ENCODE data around the gene CAMK2N1. TPM values are rescaled to one million over a fixed set of nuclear protein-coding genes. Genes with fewer than 3 reads are reported as not detected.

Gene CAMK2N1
- total and polyA plus RNA-seq, 11 donors: 3.8 to 10.0 (median 6.8) TPM

DNA sequence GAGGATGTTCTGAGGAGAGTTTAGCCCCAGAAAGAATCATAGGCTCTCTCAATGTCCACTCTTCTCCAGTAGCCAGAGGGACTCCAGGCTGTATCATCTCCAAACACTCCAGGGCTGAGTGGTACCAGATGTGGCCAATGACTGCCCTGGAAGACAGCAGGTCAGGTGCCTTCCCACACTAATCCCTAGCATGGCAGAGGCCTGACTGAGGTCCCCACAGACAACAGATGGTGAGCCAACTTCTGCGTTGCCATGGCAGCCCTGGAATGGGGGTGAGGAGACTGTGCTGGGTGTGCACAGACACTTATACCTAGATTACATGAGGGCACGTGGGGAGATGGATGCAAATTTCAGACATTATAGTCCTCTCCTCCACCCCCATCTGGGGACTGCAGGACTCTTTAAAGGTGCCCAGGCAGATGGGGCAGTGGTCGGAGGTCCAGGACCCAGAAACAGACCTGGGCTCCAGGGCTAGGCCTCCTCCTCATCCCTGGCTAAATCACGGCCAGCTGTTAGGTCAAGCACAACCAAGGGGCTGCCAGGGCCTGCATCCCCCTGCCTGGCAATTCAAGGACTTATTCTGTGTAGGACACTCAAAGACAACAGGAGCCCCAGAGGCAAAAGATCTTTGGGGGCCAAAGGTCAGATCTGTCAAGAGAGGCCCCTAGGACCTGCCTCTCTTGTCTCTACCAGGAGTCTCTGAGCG, 42.9 kb downstream of the CAMK2N1 start:
- no peaks in the 10 kb centered on the region for H3K4me1 ChIP-seq
- DNase-seq: no peak
- H3K9me3 ChIP-seq: no peaks in the 10 kb centered on the region
- no peak for ATAC-seq
- intact Hi-C loops (cut with DNase I): no loop called here
- H3K27me3 ChIP-seq: peaks cover 0 to 5% (median 0%) of the 10 kb centered on the region in 9 donors
- H3K36me3 ChIP-seq: no peaks in the 10 kb centered on the region
- no peak overlapping the region for H3K4me3 ChIP-seq
- no peak overlapping the region for H3K27ac ChIP-seq
- WGBS, 4 donors: 64 to 84% (median 81%) methylated on average over 4 to 5 of the region's 5 CpGs
- TF ChIP-seq, protein P1, sequence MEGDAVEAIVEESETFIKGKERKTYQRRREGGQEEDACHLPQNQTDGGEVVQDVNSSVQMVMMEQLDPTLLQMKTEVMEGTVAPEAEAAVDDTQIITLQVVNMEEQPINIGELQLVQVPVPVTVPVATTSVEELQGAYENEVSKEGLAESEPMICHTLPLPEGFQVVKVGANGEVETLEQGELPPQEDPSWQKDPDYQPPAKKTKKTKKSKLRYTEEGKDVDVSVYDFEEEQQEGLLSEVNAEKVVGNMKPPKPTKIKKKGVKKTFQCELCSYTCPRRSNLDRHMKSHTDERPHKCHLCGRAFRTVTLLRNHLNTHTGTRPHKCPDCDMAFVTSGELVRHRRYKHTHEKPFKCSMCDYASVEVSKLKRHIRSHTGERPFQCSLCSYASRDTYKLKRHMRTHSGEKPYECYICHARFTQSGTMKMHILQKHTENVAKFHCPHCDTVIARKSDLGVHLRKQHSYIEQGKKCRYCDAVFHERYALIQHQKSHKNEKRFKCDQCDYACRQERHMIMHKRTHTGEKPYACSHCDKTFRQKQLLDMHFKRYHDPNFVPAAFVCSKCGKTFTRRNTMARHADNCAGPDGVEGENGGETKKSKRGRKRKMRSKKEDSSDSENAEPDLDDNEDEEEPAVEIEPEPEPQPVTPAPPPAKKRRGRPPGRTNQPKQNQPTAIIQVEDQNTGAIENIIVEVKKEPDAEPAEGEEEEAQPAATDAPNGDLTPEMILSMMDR (IDR thresholded peaks at IDR 0.05): no peak
- no peak for TF ChIP-seq POLR2A (IDR thresholded peaks at IDR 0.05)

DNA sequence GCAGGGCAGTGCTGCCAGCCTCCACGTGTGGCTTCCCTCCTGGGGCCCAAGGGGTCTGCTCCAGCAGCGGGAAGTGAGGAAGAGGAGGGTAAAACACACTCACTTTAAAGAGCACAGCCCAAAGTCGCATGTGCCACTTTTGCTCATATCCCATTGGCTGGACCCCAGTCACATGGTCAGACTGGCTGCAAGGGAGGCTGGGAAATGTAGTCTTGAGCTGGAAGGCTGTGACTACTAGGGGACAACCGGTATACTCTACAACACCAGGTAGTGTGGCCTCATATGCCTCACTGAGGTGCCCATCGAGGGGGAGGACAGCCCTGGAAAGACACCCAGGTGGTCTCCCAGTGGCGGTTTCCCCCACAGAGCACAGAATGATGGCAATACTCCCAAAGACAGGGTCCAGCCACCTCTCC, 45.2 kb downstream of the CAMK2N1 start:
- peak in 3 of 5 donors; percentile 32 to 60 (median 43) for DNase-seq
- Histone ChIP-seq H3K27ac (no peak overlapping the region), H3K9me3 (no peaks in the 10 kb centered on the region), H3K27me3 (peaks cover 0 to 21% (median 3%) of the 10 kb centered on the region in 9 donors), H3K4me3 (no peak overlapping the region), H3K36me3 (no peaks in the 10 kb centered on the region), H3K4me1 (no peaks in the 10 kb centered on the region)
- peak; percentile 37 to 80 (median 72) for ATAC-seq
- intact Hi-C loops (cut with DNase I): no loop called here
- 14 to 23% (median 22%) methylated on average over 6 of the region's 6 CpGs for WGBS, 4 donors
- TF ChIP-seq POLR2A (IDR thresholded peaks at IDR 0.05): no peak
- TF ChIP-seq, protein P1 (IDR thresholded peaks at IDR 0.05): no peak

DNA sequence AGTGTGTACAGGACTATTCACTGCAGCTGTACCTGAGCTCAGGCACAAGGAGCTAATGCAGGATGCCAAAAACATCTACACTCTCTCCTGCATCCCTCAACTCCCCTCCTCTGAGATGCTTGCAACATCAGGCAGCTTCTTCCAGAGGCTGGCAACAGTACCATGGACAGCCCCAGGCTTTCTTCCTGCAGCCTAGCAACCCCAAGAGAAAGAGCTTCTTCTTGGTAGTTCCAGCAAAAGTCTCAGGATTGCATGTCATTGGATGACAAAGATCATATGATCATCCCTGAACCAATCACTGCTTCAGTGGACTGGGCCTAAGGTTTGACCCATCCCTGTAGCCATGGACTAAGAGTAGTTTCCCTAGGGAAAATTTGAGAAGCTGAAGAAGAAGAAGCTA, 46.7 kb downstream of the CAMK2N1 start:
- TF ChIP-seq, protein P1 (IDR thresholded peaks at IDR 0.05): no peak
- no peak for TF ChIP-seq POLR2A (IDR thresholded peaks at IDR 0.05)
- ATAC-seq (no peak), DNase-seq (no peak)
- no peaks in the 10 kb centered on the region for H3K9me3 ChIP-seq
- intact Hi-C loops (cut with DNase I): no loop called here
- H3K36me3 ChIP-seq: no peaks in the 10 kb centered on the region
- H3K4me1 ChIP-seq: no peaks in the 10 kb centered on the region
- H3K4me3 ChIP-seq: no peak overlapping the region
- peaks cover 0 to 35% (median 6%) of the 10 kb centered on the region in 9 donors for H3K27me3 ChIP-seq
- no peak overlapping the region for H3K27ac ChIP-seq

DNA sequence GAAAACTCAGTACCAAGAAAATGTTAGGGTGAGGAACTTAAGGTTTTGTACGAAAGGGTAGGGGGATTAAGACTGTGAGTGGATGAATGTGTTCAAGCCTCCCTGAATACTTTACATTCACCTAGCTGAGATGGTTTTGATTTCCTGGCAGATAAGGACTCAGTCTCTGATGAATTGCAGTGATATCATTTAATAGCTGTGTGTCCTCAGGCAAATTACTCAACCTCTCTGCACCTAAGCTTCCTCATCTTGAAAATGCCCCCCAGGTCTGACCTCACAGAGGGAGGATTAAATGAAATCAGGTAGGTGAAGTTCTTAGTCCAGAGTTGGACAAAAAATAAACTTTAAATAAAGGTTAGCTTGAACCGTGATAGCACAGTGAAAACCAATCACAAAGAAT, 48.4 kb downstream of the CAMK2N1 start:
- H3K27me3 ChIP-seq: peaks cover 0 to 39% (median 8%) of the 10 kb centered on the region in 9 donors
- no peak overlapping the region for H3K27ac ChIP-seq
- no peak for DNase-seq
- no peak overlapping the region for H3K4me3 ChIP-seq
- no peak for ATAC-seq
- H3K4me1 ChIP-seq: no peaks in the 10 kb centered on the region
- TF ChIP-seq, protein P1 (IDR thresholded peaks at IDR 0.05): no peak
- TF ChIP-seq POLR2A (IDR thresholded peaks at IDR 0.05): no peak
- 88 to 94% (median 91%) methylated on average over 2 of the region's 2 CpGs for WGBS, 4 donors
- no peaks in the 10 kb centered on the region for H3K9me3 ChIP-seq
- no peaks in the 10 kb centered on the region for H3K36me3 ChIP-seq
- intact Hi-C loops (cut with DNase I): no loop called here

Measured in heart left ventricle (tissue), 16 donors.